Measurements from ENCODE around the gene DEFB123. TPM values are rescaled to one million over a fixed set of nuclear protein-coding genes. Genes with fewer than 3 reads are reported as not detected.

Gene DEFB123
- total RNA-seq, 1 donor from 2014 or later: not detected

GRCh38 chr20:31472395-31473330 lies 32.2 kb downstream of the DEFB123 start:
- CTCF ChIA-PET: no interaction called here
- peaks cover 34% of the 10 kb centered on the region for H3K27me3 Mint-ChIP-seq
- POLR2A ChIA-PET: no interaction called here
- H3K4me3 Mint-ChIP-seq: no peak overlapping the region
- peaks cover 3% of the 10 kb centered on the region for H3K9me3 Mint-ChIP-seq
- intact Hi-C loops (cut with micrococcal nuclease): no loop called here
- TF ChIP-seq, protein P1, sequence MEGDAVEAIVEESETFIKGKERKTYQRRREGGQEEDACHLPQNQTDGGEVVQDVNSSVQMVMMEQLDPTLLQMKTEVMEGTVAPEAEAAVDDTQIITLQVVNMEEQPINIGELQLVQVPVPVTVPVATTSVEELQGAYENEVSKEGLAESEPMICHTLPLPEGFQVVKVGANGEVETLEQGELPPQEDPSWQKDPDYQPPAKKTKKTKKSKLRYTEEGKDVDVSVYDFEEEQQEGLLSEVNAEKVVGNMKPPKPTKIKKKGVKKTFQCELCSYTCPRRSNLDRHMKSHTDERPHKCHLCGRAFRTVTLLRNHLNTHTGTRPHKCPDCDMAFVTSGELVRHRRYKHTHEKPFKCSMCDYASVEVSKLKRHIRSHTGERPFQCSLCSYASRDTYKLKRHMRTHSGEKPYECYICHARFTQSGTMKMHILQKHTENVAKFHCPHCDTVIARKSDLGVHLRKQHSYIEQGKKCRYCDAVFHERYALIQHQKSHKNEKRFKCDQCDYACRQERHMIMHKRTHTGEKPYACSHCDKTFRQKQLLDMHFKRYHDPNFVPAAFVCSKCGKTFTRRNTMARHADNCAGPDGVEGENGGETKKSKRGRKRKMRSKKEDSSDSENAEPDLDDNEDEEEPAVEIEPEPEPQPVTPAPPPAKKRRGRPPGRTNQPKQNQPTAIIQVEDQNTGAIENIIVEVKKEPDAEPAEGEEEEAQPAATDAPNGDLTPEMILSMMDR (IDR thresholded peaks at IDR 0.05): no peak
- no peak for ATAC-seq (ENCODE audit: low read depth)
- DNase-seq: no peak
- H3K27ac Mint-ChIP-seq: no peak overlapping the region
- H3K36me3 Mint-ChIP-seq (ENCODE audit: low read depth): no peaks in the 10 kb centered on the region
- peaks cover 22% of the 10 kb centered on the region for H3K4me1 Mint-ChIP-seq

- H3K27ac Mint-ChIP-seq: no peak overlapping the region
- intact Hi-C loops (cut with micrococcal nuclease): no loop called here
- DNase-seq (no peak), ATAC-seq (ENCODE audit: low read depth) (no peak)
- H3K9me3 Mint-ChIP-seq: peaks cover 3% of the 10 kb centered on the region
- no peaks in the 10 kb centered on the region for H3K36me3 Mint-ChIP-seq (ENCODE audit: low read depth)
- no peak overlapping the region for H3K4me3 Mint-ChIP-seq
- CTCF ChIA-PET: no interaction called here
- POLR2A ChIA-PET: no interaction called here
- H3K4me1 Mint-ChIP-seq: peaks cover 22% of the 10 kb centered on the region
- H3K27me3 Mint-ChIP-seq: peaks cover 36% of the 10 kb centered on the region
- TF ChIP-seq, protein P1 (IDR thresholded peaks at IDR 0.05): no peak
Observed at GRCh38 chr20:31473331-31474096, 33.1 kb downstream of the DEFB123 start.

DNA sequence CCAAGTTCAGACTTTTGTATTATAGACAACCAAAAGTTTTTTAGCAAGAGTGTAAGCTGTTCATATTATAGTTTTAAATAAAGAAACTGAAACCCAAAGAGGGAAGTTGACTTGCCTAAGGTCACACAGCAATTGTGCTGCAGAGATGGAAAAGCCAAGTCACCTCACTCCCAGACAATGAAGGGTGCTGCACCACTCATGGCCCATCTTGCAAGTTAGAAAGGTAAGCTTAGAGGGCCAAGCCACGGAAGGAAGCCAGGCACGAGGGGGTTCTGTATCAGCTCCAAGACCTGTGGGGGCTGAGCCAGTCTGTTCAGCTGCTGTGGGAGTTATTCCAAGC lies 33.6 kb downstream of the DEFB123 start:
- H3K27me3 Mint-ChIP-seq: peaks cover 37% of the 10 kb centered on the region
- ATAC-seq (ENCODE audit: low read depth): peak; percentile 21
- intact Hi-C loops (cut with micrococcal nuclease): no loop called here
- DNase-seq: no peak
- H3K4me3 Mint-ChIP-seq: no peak overlapping the region
- H3K36me3 Mint-ChIP-seq (ENCODE audit: low read depth): no peaks in the 10 kb centered on the region
- H3K9me3 Mint-ChIP-seq: peaks cover 3% of the 10 kb centered on the region
- TF ChIP-seq, protein P1 (IDR thresholded peaks at IDR 0.05): no peak
- ChIA-PET CTCF (no interaction called here), POLR2A (no interaction called here)
- no peak overlapping the region for H3K27ac Mint-ChIP-seq
- peaks cover 22% of the 10 kb centered on the region for H3K4me1 Mint-ChIP-seq

DNA sequence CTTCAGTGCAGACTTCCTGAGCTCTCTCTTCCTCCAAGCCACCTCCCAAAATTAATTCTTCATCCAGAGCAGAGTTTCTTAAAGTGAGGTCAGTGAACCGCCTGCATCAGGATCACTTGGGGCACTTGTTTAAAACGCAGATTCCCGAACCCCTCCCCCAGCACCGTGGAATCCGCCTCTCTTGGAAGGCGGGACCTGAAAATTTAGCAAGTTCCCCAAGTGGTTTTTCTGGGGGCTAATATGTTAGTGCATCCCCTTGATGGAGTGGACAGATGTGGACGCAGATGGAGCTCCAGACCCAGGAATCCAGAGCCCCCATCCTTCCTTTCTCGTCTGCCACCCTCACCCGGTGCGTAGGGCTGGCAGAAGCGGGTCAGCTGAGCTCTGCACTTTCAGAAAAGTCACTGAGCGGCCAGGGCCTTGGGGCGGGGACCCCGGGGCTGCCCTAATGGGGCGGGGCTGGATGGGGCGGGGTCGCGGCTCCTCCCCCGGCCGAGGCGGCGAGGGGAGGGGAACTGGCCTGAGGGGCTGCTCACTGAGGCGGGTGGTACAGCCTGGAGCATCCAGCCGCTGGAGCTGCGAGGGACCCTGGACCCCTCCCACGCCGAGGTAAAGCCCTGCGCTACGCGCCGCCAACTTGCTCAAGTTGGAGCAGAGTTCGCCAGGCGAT lies 34.5 kb downstream of the DEFB123 start, which contains the start of the genes DEFB124 and REM1:
TSS of gene DEFB124 (minus strand) at position 370 of the 670 bp plus-strand sequence. CDS start 2,114 bp downstream, outside the sequence.
TSS of gene REM1 (plus strand) at position 531 of the 670 bp plus-strand sequence. CDS start 1,158 bp downstream, outside the sequence.
- Mint-ChIP-seq H3K27me3 (peaks cover 40% of the 10 kb centered on the region), H3K4me3 (peak within 1 kb of the TSS; percentile 55), H3K36me3 (ENCODE audit: low read depth) (no peaks in the 10 kb centered on the region), H3K27ac (no peak within 1 kb of the TSS), H3K4me1 (peaks cover 22% of the 10 kb centered on the region), H3K9me3 (peaks cover 3% of the 10 kb centered on the region)
- ATAC-seq (ENCODE audit: low read depth) (peak; percentile 14), DNase-seq (no peak)
- intact Hi-C loops (cut with micrococcal nuclease): no loop called here
- POLR2A ChIA-PET: no interaction called here
- TF ChIP-seq, protein P1 (IDR thresholded peaks at IDR 0.05): no peak
- CTCF ChIA-PET: no interaction called here

Data from activated B cell treated with CpG ODN at 0.5 μM for 24 hours (primary cell).